Neural cell (in vitro differentiated cells): ENCODE data around the gene RPP14. TPM values are rescaled to one million over a fixed set of nuclear protein-coding genes. Genes with fewer than 3 reads are reported as not detected.

Experiments
- H2AFZ ChIP-seq: fragments of 200-600, 300-800 bp; sonication (generic), shearing (Covaris generic); 2 replicates; pipeline ENCODE4 v1.6.0; 2014; ENCODE audit warnings: low read depth, mild to moderate bottlenecking, antibody characterized with exemption, low read length, moderate library complexity
- H3F3A ChIP-seq: fragments of 200-600 bp; shearing (Covaris generic); 2 replicates; pipeline ENCODE4 v1.6.1; 2016; ENCODE audit warnings: mild to moderate bottlenecking, moderate library complexity, mixed read lengths, antibody characterized with exemption, low read length; ENCODE audit not compliant: insufficient read depth, poor library complexity, severe bottlenecking
- H3K27ac ChIP-seq: fragments of 200-600, 300-800 bp; sonication (generic), shearing (Covaris generic); 2 replicates; pipeline ENCODE4 v1.5.1; 2014; ENCODE audit warnings: mild to moderate bottlenecking, low read length, moderate library complexity
- H3K27me3 ChIP-seq: fragments of 300-800, 200-600 bp; sonication (generic), shearing (Covaris generic); 2 replicates; pipeline ENCODE4 v1.6.0; 2014; ENCODE audit warnings: mild to moderate bottlenecking, low read depth, low read length, moderate library complexity; ENCODE audit not compliant: insufficient read depth
- H3K36me3 ChIP-seq: fragments of 300-800, 200-600 bp; sonication (generic), shearing (Covaris generic); 2 replicates; pipeline ENCODE4 v1.5.1; 2014; ENCODE audit warnings: mild to moderate bottlenecking, antibody characterized with exemption, low read length, moderate library complexity; ENCODE audit not compliant: insufficient read depth
- H3K4me2 ChIP-seq: fragments of 300-800, 200-600 bp; sonication (generic), shearing (Covaris generic); 2 replicates; pipeline ENCODE4 v1.6.0; 2014; ENCODE audit warnings: mild to moderate bottlenecking, low read length
- H3K4me3 ChIP-seq: fragments of 300-800, 200-600 bp; sonication (generic), shearing (Covaris generic); 2 replicates; pipeline ENCODE4 v1.5.1; 2014; ENCODE audit warnings: mild to moderate bottlenecking, low read length, moderate library complexity
- H3K79me2 ChIP-seq: fragments of 200-600 bp; shearing (Covaris generic); replicated peaks from 2 replicates; pipeline ENCODE4 v1.6.0; 2014; ENCODE audit warnings: mild to moderate bottlenecking, low read length, moderate library complexity; ENCODE audit not compliant: insufficient read depth
- H3K9ac ChIP-seq: fragments of 300-800, 200-600 bp; sonication (generic), shearing (Covaris generic); 2 replicates; pipeline ENCODE4 v1.6.1; 2016; ENCODE audit warnings: mild to moderate bottlenecking, low read length, mixed read lengths
- H3K9me2 ChIP-seq: fragments of 200-600 bp; shearing (Covaris generic); 2 replicates; pipeline ENCODE4 v1.6.1; 2016; ENCODE audit warnings: mild to moderate bottlenecking, low read length, mixed read lengths; ENCODE audit not compliant: insufficient read depth
- H3K9me3 ChIP-seq: fragments of 200-600, 300-800 bp; sonication (generic), shearing (Covaris generic); 2 replicates; pipeline ENCODE4 v1.6.1; 2016; ENCODE audit warnings: mild to moderate bottlenecking, mixed run types, low read length, moderate library complexity, mixed read lengths
- H4K20me1 ChIP-seq: fragments of 200-600 bp; shearing (Covaris generic); 2 replicates; pipeline ENCODE4 v1.6.1; 2016; ENCODE audit warnings: mild to moderate bottlenecking, mixed run types; ENCODE audit not compliant: insufficient read depth
- EP300 ChIP-seq: fragments of 450-650 bp; conservative IDR thresholded peaks from 2 replicates; pipeline ENCODE4 v1.6.1; 2014; ENCODE audit warnings: antibody characterized with exemption, mild to moderate bottlenecking, moderate library complexity; ENCODE audit not compliant: poor library complexity, severe bottlenecking
- EZH2 ChIP-seq: fragments of 200-600, 300-800 bp; shearing (Covaris generic), sonication (generic); IDR thresholded peaks from 2 replicates; pipeline ENCODE4 v1.6.1; 2014; ENCODE audit warnings: antibody characterized with exemption, low read length, borderline replicate concordance, mild to moderate bottlenecking; ENCODE audit not compliant: insufficient read depth, poor library complexity, severe bottlenecking
- MXI1 ChIP-seq: fragments of 450-650 bp; conservative IDR thresholded peaks from 2 replicates; pipeline ENCODE4 v1.6.1; 2014; ENCODE audit warnings: antibody characterized with exemption, mild to moderate bottlenecking; ENCODE audit not compliant: poor library complexity, severe bottlenecking
- POLR2AphosphoS5 ChIP-seq: IDR thresholded peaks from 2 replicates; pipeline ENCODE4 v1.6.1; 2012
- RAD21 ChIP-seq: fragments of 450-650 bp; conservative IDR thresholded peaks from 2 replicates; pipeline ENCODE4 v1.6.1; 2014; ENCODE audit warnings: antibody characterized with exemption, mild to moderate bottlenecking, moderate library complexity
- SMC3 ChIP-seq: fragments of 450-650 bp; conservative IDR thresholded peaks from 2 replicates; pipeline ENCODE4 v1.6.1; 2014; ENCODE audit warnings: antibody characterized with exemption, mild to moderate bottlenecking, moderate library complexity; ENCODE audit not compliant: poor library complexity
- TAF1 ChIP-seq: IDR thresholded peaks from 2 replicates; pipeline ENCODE4 v1.6.1; 2012; ENCODE audit warnings: low read depth
- polyA plus RNA-seq: library from polyadenylated mRNA; depleted of rRNA; stranded (reverse); fragments of >200 nt; gene quantifications from 2 replicates; pipeline ENCODE4 v1.2.3, GENCODE V29; 2014
- TF ChIP-seq, protein P1 (sequence below): fragments of 450-650 bp; IDR thresholded peaks from 2 replicates; pipeline ENCODE4 v1.5.1; 2014; ENCODE audit warnings: antibody characterized with exemption, mild to moderate bottlenecking, moderate library complexity; ENCODE audit not compliant: poor library complexity, severe bottlenecking
- TF ChIP-seq, protein P2 (sequence below): IDR thresholded peaks from 2 replicates; pipeline ENCODE4 v1.6.1; 2012; ENCODE audit warnings: borderline replicate concordance

The RPP14 gene
- polyA plus RNA-seq, 1 donor from 2014 or later = 13.0 TPM

DNA sequence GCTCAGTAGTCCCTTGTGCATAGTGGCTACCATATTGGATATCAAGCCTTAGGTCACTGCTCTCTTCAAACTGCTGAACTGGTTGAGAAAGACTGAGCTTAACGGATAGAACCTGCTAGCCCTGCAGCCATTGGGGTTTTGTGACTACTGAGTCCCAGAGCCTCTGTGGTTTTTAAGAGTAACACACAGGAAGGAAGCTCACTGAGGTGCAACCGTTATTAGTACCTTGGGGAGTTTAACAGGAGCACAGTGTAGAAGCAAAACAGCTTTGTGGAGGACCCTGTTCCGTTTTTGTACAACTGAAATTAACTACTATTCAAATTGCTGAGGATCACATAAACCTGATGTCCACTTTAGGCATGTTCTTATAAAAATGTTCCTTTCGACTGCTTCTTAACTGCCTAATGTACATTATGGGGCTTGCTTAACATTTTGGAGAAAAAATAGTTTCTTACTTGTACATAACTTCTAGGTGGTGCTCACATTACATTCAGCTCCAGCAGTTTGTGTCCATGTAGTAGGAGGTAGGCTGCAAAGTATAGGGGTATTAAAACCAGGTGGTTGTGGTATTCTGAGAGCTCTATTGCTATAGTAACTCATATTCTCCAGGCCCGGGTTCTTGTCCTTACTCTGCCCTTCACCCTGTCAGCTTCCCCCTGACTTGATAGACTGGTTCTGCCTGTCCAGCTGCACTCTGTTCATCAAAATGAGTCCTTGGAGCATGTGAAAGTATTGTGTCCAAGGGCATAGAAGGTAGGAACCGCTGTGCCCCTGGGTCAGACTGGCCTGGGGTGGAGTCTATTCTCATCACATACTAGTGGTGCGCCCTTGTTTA lies 44.0 kb downstream of the RPP14 start:
- no peaks in the 10 kb centered on the region for H3K79me2 ChIP-seq

DNA sequence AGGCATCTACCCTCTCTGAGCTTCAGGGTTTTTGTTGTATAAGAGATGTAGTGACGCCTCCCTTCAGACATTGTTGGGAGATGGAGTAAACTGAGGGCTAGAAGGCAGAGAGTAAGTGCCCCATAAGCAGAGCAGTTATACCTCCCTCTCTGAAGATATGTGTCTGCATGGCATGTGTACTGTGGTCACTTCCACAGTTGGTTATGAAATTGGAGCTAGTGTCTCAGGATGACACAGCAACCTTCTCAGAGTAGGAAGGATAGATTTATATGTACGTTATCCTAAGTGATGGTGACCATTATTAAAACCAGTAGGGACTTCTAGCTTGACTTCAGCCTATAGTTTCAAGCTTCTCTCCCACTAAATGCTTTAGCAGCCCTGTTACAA lies 44.6 kb downstream of the RPP14 start:
- Histone ChIP-seq H3K36me3 (no peaks in the 10 kb centered on the region), H3K9me2 (no peaks in the 10 kb centered on the region), H2AFZ (no peak overlapping the region), H3K4me3 (no peak overlapping the region), H3K9ac (no peak overlapping the region), H3K4me2 (no peak overlapping the region), H3K79me2 (no peaks in the 10 kb centered on the region), H3K27me3 (no peaks in the 10 kb centered on the region), H3K27ac (no peak overlapping the region), H3K9me3 (no peaks in the 10 kb centered on the region), H3F3A (no peaks in the 10 kb centered on the region), H4K20me1 (no peaks in the 10 kb centered on the region)
- TF ChIP-seq MXI1 (no peak), RAD21 (no peak), SMC3 (no peak), POLR2AphosphoS5 (no peak), EP300 (no peak), EZH2 (no peak), TAF1 (no peak)
- TF ChIP-seq, protein P1, sequence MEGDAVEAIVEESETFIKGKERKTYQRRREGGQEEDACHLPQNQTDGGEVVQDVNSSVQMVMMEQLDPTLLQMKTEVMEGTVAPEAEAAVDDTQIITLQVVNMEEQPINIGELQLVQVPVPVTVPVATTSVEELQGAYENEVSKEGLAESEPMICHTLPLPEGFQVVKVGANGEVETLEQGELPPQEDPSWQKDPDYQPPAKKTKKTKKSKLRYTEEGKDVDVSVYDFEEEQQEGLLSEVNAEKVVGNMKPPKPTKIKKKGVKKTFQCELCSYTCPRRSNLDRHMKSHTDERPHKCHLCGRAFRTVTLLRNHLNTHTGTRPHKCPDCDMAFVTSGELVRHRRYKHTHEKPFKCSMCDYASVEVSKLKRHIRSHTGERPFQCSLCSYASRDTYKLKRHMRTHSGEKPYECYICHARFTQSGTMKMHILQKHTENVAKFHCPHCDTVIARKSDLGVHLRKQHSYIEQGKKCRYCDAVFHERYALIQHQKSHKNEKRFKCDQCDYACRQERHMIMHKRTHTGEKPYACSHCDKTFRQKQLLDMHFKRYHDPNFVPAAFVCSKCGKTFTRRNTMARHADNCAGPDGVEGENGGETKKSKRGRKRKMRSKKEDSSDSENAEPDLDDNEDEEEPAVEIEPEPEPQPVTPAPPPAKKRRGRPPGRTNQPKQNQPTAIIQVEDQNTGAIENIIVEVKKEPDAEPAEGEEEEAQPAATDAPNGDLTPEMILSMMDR = no peak
- TF ChIP-seq, protein P2, sequence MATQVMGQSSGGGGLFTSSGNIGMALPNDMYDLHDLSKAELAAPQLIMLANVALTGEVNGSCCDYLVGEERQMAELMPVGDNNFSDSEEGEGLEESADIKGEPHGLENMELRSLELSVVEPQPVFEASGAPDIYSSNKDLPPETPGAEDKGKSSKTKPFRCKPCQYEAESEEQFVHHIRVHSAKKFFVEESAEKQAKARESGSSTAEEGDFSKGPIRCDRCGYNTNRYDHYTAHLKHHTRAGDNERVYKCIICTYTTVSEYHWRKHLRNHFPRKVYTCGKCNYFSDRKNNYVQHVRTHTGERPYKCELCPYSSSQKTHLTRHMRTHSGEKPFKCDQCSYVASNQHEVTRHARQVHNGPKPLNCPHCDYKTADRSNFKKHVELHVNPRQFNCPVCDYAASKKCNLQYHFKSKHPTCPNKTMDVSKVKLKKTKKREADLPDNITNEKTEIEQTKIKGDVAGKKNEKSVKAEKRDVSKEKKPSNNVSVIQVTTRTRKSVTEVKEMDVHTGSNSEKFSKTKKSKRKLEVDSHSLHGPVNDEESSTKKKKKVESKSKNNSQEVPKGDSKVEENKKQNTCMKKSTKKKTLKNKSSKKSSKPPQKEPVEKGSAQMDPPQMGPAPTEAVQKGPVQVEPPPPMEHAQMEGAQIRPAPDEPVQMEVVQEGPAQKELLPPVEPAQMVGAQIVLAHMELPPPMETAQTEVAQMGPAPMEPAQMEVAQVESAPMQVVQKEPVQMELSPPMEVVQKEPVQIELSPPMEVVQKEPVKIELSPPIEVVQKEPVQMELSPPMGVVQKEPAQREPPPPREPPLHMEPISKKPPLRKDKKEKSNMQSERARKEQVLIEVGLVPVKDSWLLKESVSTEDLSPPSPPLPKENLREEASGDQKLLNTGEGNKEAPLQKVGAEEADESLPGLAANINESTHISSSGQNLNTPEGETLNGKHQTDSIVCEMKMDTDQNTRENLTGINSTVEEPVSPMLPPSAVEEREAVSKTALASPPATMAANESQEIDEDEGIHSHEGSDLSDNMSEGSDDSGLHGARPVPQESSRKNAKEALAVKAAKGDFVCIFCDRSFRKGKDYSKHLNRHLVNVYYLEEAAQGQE = no peak

More for the DNA sequence above, 44.0 kb downstream of the RPP14 start:
- Histone ChIP-seq H3K27ac (no peak overlapping the region), H2AFZ (no peak overlapping the region), H3F3A (no peaks in the 10 kb centered on the region), H3K4me3 (no peak overlapping the region), H3K27me3 (no peaks in the 10 kb centered on the region), H3K9me3 (no peaks in the 10 kb centered on the region), H3K9me2 (no peaks in the 10 kb centered on the region), H3K4me2 (no peak overlapping the region), H3K9ac (no peak overlapping the region), H3K36me3 (no peaks in the 10 kb centered on the region), H4K20me1 (no peaks in the 10 kb centered on the region)
- TF ChIP-seq MXI1 = no peak
- TF ChIP-seq SMC3 = no peak
- TF ChIP-seq, protein P1 = no peak
- no peak for TF ChIP-seq EZH2
- no peak for TF ChIP-seq EP300
- TF ChIP-seq TAF1 = no peak
- TF ChIP-seq RAD21 = no peak
- TF ChIP-seq POLR2AphosphoS5 = no peak
- TF ChIP-seq, protein P2 = no peak
